HG02970 (cell line): ENCODE results near the gene ADGRE2.

Source experiments
- ATAC-seq: cut with Tn5 transposase; IDR thresholded peaks from one replicate; pipeline ENCODE4 v1.9.1; 2021; ENCODE audit warnings: mild to moderate bottlenecking, moderate library complexity, moderate number of reproducible peaks; ENCODE audit not compliant: unreplicated experiment, low FRiP score

ADGRE2 gene

GRCh38 chr19:14758816-14759215, 19.5 kb downstream of the ADGRE2 start:
- ATAC-seq, result no peak

GRCh38 chr19:14748601-14749000, 29.8 kb downstream of the ADGRE2 start:
- ATAC-seq, result no peak

- ATAC-seq, result no peak
Observed at GRCh38 chr19:14746886-14747285, 31.5 kb downstream of the ADGRE2 start.

GRCh38 chr19:14735915-14736314, 42.4 kb downstream of the ADGRE2 start:
- no peak for ATAC-seq

GRCh38 chr19:14733574-14733973, 44.8 kb downstream of the ADGRE2 start:
- ATAC-seq, result no peak

- no peak for ATAC-seq
Observed at GRCh38 chr19:14732510-14732909, 45.9 kb downstream of the ADGRE2 start.

- ATAC-seq, result no peak
Observed at GRCh38 chr19:14731200-14731599, 47.2 kb downstream of the ADGRE2 start.

GRCh38 chr19:14728595-14728994, 49.8 kb downstream of the ADGRE2 start:
- ATAC-seq, result no peak

- ATAC-seq, result no peak
Observed at GRCh38 chr19:14722127-14722526, 56.2 kb downstream of the ADGRE2 start.

GRCh38 chr19:14719162-14719561, 59.2 kb downstream of the ADGRE2 start:
- ATAC-seq, result no peak

GRCh38 chr19:14718522-14719116, 59.7 kb downstream of the ADGRE2 start:
- no peak for ATAC-seq

GRCh38 chr19:14715841-14716240, 62.5 kb downstream of the ADGRE2 start:
- no peak for ATAC-seq

- ATAC-seq, result no peak
Observed at GRCh38 chr19:14704450-14704849, 73.9 kb downstream of the ADGRE2 start.

GRCh38 chr19:14703833-14704232, 74.5 kb downstream of the ADGRE2 start:
- ATAC-seq, result no peak

GRCh38 chr19:14700711-14701375, 77.5 kb downstream of the ADGRE2 start:
- ATAC-seq, result no peak

GRCh38 chr19:14699641-14700040, 78.7 kb downstream of the ADGRE2 start:
- no peak for ATAC-seq

GRCh38 chr19:14695471-14695870, 82.9 kb downstream of the ADGRE2 start:
- no peak for ATAC-seq

- no peak for ATAC-seq
Observed at GRCh38 chr19:14694641-14695266, 83.6 kb downstream of the ADGRE2 start.

- peak; percentile 91 for ATAC-seq
Observed at GRCh38 chr19:14689598-14690503, 88.5 kb downstream of the ADGRE2 start, which contains the start of gene ZNF333. TSS of gene ZNF333 (plus strand) at chr19:14690048. CDS start at chr19:14693492, 3,444 bp downstream.

- no peak for ATAC-seq
Observed at GRCh38 chr19:14686411-14686810, 91.9 kb downstream of the ADGRE2 start.

- ATAC-seq, result no peak
Observed at GRCh38 chr19:14683439-14683838, 94.9 kb downstream of the ADGRE2 start.
